ENCODE measurements around the gene LYPD8.
"Not testable (repeated sequence)": the region's sequence is repeated elsewhere in the genome, so short reads cannot be mapped to it uniquely, and the experiment has no call there.

LYPD8 gene

GRCh38 chr1:248792342-248792741 is 36.8 kb upstream of the LYPD8 start:
- Histone ChIP-seq H3K27ac (no peak overlapping the region), H3K4me3 (no peak overlapping the region)
- no peak for TF ChIP-seq CTCF (IDR thresholded peaks at IDR 0.05)
- DNase-seq (ENCODE audit: low spot score): no peak

GRCh38 chr1:248791010-248791409 is 35.5 kb upstream of the LYPD8 start:
- DNase-seq (ENCODE audit: low spot score): no peak
- no peak for TF ChIP-seq CTCF (IDR thresholded peaks at IDR 0.05)
- Histone ChIP-seq H3K27ac (no peak overlapping the region), H3K4me3 (no peak overlapping the region)

GRCh38 chr1:248790456-248790855 is 34.9 kb upstream of the LYPD8 start:
- no peak for TF ChIP-seq CTCF (IDR thresholded peaks at IDR 0.05)
- Histone ChIP-seq H3K27ac (no peak overlapping the region), H3K4me3 (no peak overlapping the region)
- DNase-seq (ENCODE audit: low spot score): no peak

- DNase-seq (ENCODE audit: low spot score); H3K4me3 ChIP-seq: not testable (repeated sequence)
Observed at GRCh38 chr1:248789337-248789736, 33.8 kb upstream of the LYPD8 start.

GRCh38 chr1:248788327-248788726 is 32.8 kb upstream of the LYPD8 start:
- no peak for TF ChIP-seq CTCF (IDR thresholded peaks at IDR 0.05)
- no peak for DNase-seq (ENCODE audit: low spot score)
- H3K27ac ChIP-seq: no peak overlapping the region
- no peak overlapping the region for H3K4me3 ChIP-seq

More at GRCh38 chr1:248789337-248789736, 33.8 kb upstream of the LYPD8 start:
- not testable (repeated sequence) for H3K27ac ChIP-seq

GRCh38 chr1:248787430-248787829 is 31.9 kb upstream of the LYPD8 start:
- TF ChIP-seq CTCF (IDR thresholded peaks at IDR 0.05): no peak
- DNase-seq (ENCODE audit: low spot score): no peak
- H3K4me3 ChIP-seq: no peak overlapping the region
- H3K27ac ChIP-seq: no peak overlapping the region

GRCh38 chr1:248786156-248786555 is 30.6 kb upstream of the LYPD8 start:
- Histone ChIP-seq H3K4me3 (no peak overlapping the region), H3K27ac (no peak overlapping the region)
- no peak for TF ChIP-seq CTCF (IDR thresholded peaks at IDR 0.05)
- DNase-seq (ENCODE audit: low spot score): no peak

- no peak for TF ChIP-seq CTCF (IDR thresholded peaks at IDR 0.05)
- no peak for DNase-seq (ENCODE audit: low spot score)
- no peak overlapping the region for H3K4me3 ChIP-seq
- H3K27ac ChIP-seq: no peak overlapping the region
Observed at GRCh38 chr1:248783367-248783766, 27.8 kb upstream of the LYPD8 start.

Measured in coronary artery (tissue), 2 donors.